ENCODE data around the gene RTCA.
"Not testable (repeated sequence)": the region's sequence is repeated elsewhere in the genome, so short reads cannot be mapped to it uniquely, and the experiment has no call there.

Gene RTCA

GRCh38 chr1:100230765-100231164, 35.3 kb upstream of the RTCA start:
- no peak for TF ChIP-seq CTCF (IDR thresholded peaks at IDR 0.05; ENCODE audit: control extremely low read depth, extremely low read depth, low read depth, missing control alignments)
- ChIA-PET CTCF (interaction anchor here (0.9 kb wide), 1 partner anchor 9 kb away, joined by 3 read pairs; no protein-coding TSS in a partner anchor), POLR2A (no interaction called here)
- DNase-seq (ENCODE audit: extremely low spot score): no peak

DNA sequence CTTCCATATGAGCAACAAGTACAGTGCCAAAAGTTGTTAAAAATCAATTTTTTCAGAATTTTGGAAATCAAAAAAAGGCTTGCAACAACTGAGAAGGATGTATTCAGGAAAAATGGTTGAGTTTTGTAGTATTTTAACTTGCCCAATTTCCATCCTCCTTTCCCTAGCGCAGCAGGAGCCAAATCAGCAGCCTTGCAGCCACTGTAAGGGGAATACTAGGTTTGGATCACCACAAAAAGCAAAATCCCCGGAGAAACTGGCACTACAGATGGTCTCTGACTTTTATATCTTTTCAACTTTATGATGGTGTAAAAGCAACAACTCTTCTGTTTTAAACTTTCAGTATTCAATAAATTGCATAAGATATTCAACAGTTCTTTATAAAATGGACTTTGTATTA, 34.3 kb upstream of the RTCA start:
- TF ChIP-seq CTCF (IDR thresholded peaks at IDR 0.05; ENCODE audit: control extremely low read depth, extremely low read depth, low read depth, missing control alignments): no peak
- DNase-seq (ENCODE audit: extremely low spot score): no peak
- POLR2A ChIA-PET: no interaction called here
- CTCF ChIA-PET: no interaction called here

GRCh38 chr1:100232156-100232555, 33.9 kb upstream of the RTCA start:
- no peak for DNase-seq (ENCODE audit: extremely low spot score)
- CTCF ChIA-PET: no interaction called here
- POLR2A ChIA-PET: no interaction called here
- TF ChIP-seq CTCF (IDR thresholded peaks at IDR 0.05; ENCODE audit: control extremely low read depth, extremely low read depth, low read depth, missing control alignments): no peak

- POLR2A ChIA-PET; DNase-seq (ENCODE audit: extremely low spot score): not testable (repeated sequence)
- CTCF ChIA-PET: interaction anchor here (0.8 to 1.1 kb wide), 3 partner anchors 10 to 16 kb away, joined by 3 to 4 read pairs (median 4); partner anchors contain the start of gene DBT
These were observed 32.5 kb upstream of the RTCA start for GRCh38 chr1:100233566-100233965.

GRCh38 chr1:100234432-100234831, 31.6 kb upstream of the RTCA start:
- ChIA-PET CTCF (interaction anchor here (0.8 to 1.5 kb wide), 4 partner anchors 9 to 15 kb away, joined by 3 to 4 read pairs (median 4); partner anchors contain the start of gene DBT), POLR2A (no interaction called here)
- DNase-seq (ENCODE audit: extremely low spot score): no peak
- TF ChIP-seq CTCF (IDR thresholded peaks at IDR 0.05; ENCODE audit: control extremely low read depth, extremely low read depth, low read depth, missing control alignments): no peak

DNA sequence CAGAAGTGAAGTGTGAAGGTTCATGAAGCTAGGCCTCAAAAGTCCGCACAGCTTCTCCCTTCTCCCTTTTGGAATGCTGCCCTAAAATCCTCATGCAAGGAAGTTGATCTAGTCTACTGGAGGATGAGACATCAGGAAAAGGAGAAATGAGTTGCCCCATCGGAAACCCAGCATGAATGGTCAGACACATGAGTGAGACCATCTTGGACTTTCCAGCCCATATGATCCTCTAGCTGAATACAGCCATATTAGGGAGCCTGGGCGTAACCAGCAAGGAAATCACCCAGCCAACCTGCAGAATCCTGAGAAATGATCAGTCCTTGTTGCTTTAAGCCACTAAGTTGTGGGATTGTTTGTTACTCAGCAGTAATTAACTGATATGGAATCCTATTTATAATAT, 28.9 kb upstream of the RTCA start:
- DNase-seq (ENCODE audit: extremely low spot score): no peak
- no peak for TF ChIP-seq CTCF (IDR thresholded peaks at IDR 0.05; ENCODE audit: control extremely low read depth, extremely low read depth, low read depth, missing control alignments)
- POLR2A ChIA-PET: no interaction called here
- CTCF ChIA-PET: interaction anchor here (2.6 kb wide), 1 partner anchor 21 kb away, joined by 6 read pairs; no protein-coding TSS in a partner anchor

GRCh38 chr1:100239961-100240360, 26.1 kb upstream of the RTCA start:
- POLR2A ChIA-PET: no interaction called here
- DNase-seq (ENCODE audit: extremely low spot score): no peak
- no peak for TF ChIP-seq CTCF (IDR thresholded peaks at IDR 0.05; ENCODE audit: control extremely low read depth, extremely low read depth, low read depth, missing control alignments)
- CTCF ChIA-PET: interaction anchor here (0.8 to 2.4 kb wide), 3 partner anchors 8 to 14 kb away, joined by 3 to 8 read pairs (median 4); no protein-coding TSS in a partner anchor

All from GM10248 (cell line).